Neutrophil (primary cell): ENCODE measurements around the gene ASTN2.

Experiments used
- H3K27ac ChIP-seq: fragments of 200-600 bp; sonication (generic); 2 replicates; pipeline ENCODE4 v1.5.1; 2016; ENCODE audit warnings: mild to moderate bottlenecking, moderate library complexity
- H3K27me3 ChIP-seq: fragments of 200-600 bp; sonication (generic); 2 replicates; pipeline ENCODE4 v1.6.0; 2016; ENCODE audit warnings: mild to moderate bottlenecking
- H3K36me3 ChIP-seq: fragments of 200-600 bp; sonication (generic); 2 replicates; pipeline ENCODE4 v1.5.1; 2017
- H3K4me1 ChIP-seq, 2 experiments: fragments of 200-600 bp in 1 of 2; sonication (generic) in 1 of 2; 1 replicate in 1 of 2; 2 replicates in 1 of 2; pipeline versions ENCODE4 v1.5.1 to v1.6.1; 2013 to 2016; ENCODE audit warnings: low read depth in 1 of 2, low read length in 1 of 2, mild to moderate bottlenecking in 1 of 2, moderate library complexity in 1 of 2; ENCODE audit not compliant: control insufficient read depth in 1 of 2, insufficient read depth in 1 of 2
- H3K4me3 ChIP-seq, 2 experiments: fragments of 200-600 bp in 1 of 2; sonication (generic) in 1 of 2; 1 replicate in 1 of 2; 2 replicates in 1 of 2; pipeline ENCODE4 v1.5.1; 2013 to 2016; ENCODE audit warnings: low read depth in 1 of 2, low read length in 1 of 2, mild to moderate bottlenecking in 1 of 2, moderate library complexity in 1 of 2
- H3K9me3 ChIP-seq: fragments of 200-600 bp; sonication (generic); 2 replicates; pipeline ENCODE4 v1.5.1; 2016
- CTCF ChIP-seq: fragments of 200-600 bp; sonication (generic); IDR thresholded peaks from 2 replicates; pipeline ENCODE4 v1.5.1; 2016; ENCODE audit warnings: antibody characterized with exemption

The ASTN2 gene

GRCh38 chr9:117444501-117444900 lies 29.6 kb upstream of the ASTN2 start:
- Histone ChIP-seq H3K27ac (no peak overlapping the region), H3K9me3 (no peaks in the 10 kb centered on the region), H3K4me1 (no peaks in the 10 kb centered on the region), H3K27me3 (no peaks in the 10 kb centered on the region), H3K36me3 (no peaks in the 10 kb centered on the region), H3K4me3 (no peak overlapping the region)
- no peak for TF ChIP-seq CTCF

- H3K4me1 ChIP-seq = no peaks in the 10 kb centered on the region
- H3K27me3 ChIP-seq = no peaks in the 10 kb centered on the region
- H3K9me3 ChIP-seq = no peaks in the 10 kb centered on the region
- no peak overlapping the region for H3K4me3 ChIP-seq
- no peak for TF ChIP-seq CTCF
- no peak overlapping the region for H3K27ac ChIP-seq
- no peaks in the 10 kb centered on the region for H3K36me3 ChIP-seq
Observed at GRCh38 chr9:117437283-117437682, 22.4 kb upstream of the ASTN2 start.

- no peak for TF ChIP-seq CTCF
- no peak overlapping the region for H3K4me3 ChIP-seq
- no peaks in the 10 kb centered on the region for H3K27me3 ChIP-seq
- H3K9me3 ChIP-seq = no peaks in the 10 kb centered on the region
- no peak overlapping the region for H3K27ac ChIP-seq
- no peaks in the 10 kb centered on the region for H3K4me1 ChIP-seq
- H3K36me3 ChIP-seq = no peaks in the 10 kb centered on the region
Observed at GRCh38 chr9:117435630-117436261, 20.9 kb upstream of the ASTN2 start.

- Histone ChIP-seq H3K27me3 (no peaks in the 10 kb centered on the region), H3K4me3 (no peak overlapping the region), H3K4me1 (no peaks in the 10 kb centered on the region), H3K9me3 (no peaks in the 10 kb centered on the region), H3K36me3 (no peaks in the 10 kb centered on the region), H3K27ac (no peak overlapping the region)
- no peak for TF ChIP-seq CTCF
Observed at GRCh38 chr9:117434566-117434965, 19.7 kb upstream of the ASTN2 start.

GRCh38 chr9:117430813-117431212 lies 16.0 kb upstream of the ASTN2 start:
- H3K27me3 ChIP-seq = no peaks in the 10 kb centered on the region
- no peaks in the 10 kb centered on the region for H3K9me3 ChIP-seq
- H3K27ac ChIP-seq = no peak overlapping the region
- no peaks in the 10 kb centered on the region for H3K36me3 ChIP-seq
- H3K4me3 ChIP-seq = no peak overlapping the region
- no peak for TF ChIP-seq CTCF
- H3K4me1 ChIP-seq = no peaks in the 10 kb centered on the region
